Esophagus squamous epithelium (tissue), 5 donors: ENCODE data around the gene DDA1. TPM values are rescaled to one million over a fixed set of nuclear protein-coding genes. Genes with fewer than 3 reads are reported as not detected.

Experiments used
- DNase-seq: peaks from one replicate; lab custom pipeline; 2025; lab: John Stamatoyannopoulos, UW
- H3K27ac ChIP-seq, 4 donors: fragments of 200-600 bp; sonication (generic); one replicate each; pipeline ENCODE4 v1.5.1; 2016 to 2019; ENCODE audit warnings: mild to moderate bottlenecking in 1 of 4
- H3K27me3 ChIP-seq, 4 donors: fragments of 200-600 bp; sonication (generic); 1 replicate in 3 of 4; 2 replicates in 1 of 4; pipeline versions ENCODE4 v1.5.1 to v1.6.0; 2017 to 2021; ENCODE audit warnings: antibody characterized with exemption in 1 of 4
- H3K36me3 ChIP-seq, 3 donors: fragments of 200-600 bp; sonication (generic); one replicate each; pipeline ENCODE4 v1.5.1; 2016 to 2019
- H3K4me1 ChIP-seq, 3 donors: fragments of 200-600 bp; sonication (generic); one replicate each; pipeline ENCODE4 v1.5.1; 2017 to 2019
- H3K4me3 ChIP-seq, 4 donors: fragments of 200-600 bp; sonication (generic); 1 replicate in 3 of 4; 2 replicates in 1 of 4; pipeline ENCODE4 v1.5.1; 2016 to 2019; ENCODE audit warnings: mild to moderate bottlenecking in 2 of 4, moderate library complexity in 1 of 4
- H3K9me3 ChIP-seq, 3 donors: fragments of 200-600 bp; sonication (generic); one replicate each; pipeline ENCODE4 v1.5.1; 2016 to 2019
- POLR2A ChIP-seq, 4 donors: fragments of 450-650 bp; IDR thresholded peaks; one replicate each; pipeline ENCODE4 v1.6.1; 2017; ENCODE audit warnings: antibody characterized with exemption in 4 of 4, mild to moderate bottlenecking in 4 of 4, moderate library complexity in 3 of 4
- WGBS, 2 donors: methylation state at CpG; one replicate each; pipeline ENCODE4 v1.1.5; 2018; 5-methylcytosine and 5-hydroxymethylcytosine counted together
- intact Hi-C: fragments of 100-400 bp; cut with DNase I; formaldehyde crosslinking; loops from one replicate; pipeline ENCODE4 v1.15.0; 2022
- total RNA-seq, 4 donors: library from RNA; depleted of rRNA; stranded (reverse); fragments of >200 nt; gene quantifications; one replicate each; pipeline ENCODE4 v1.1.0, GENCODE V29; 2016
- TF ChIP-seq, protein P1 (sequence below), 6 experiments: fragments of 450-650 bp in 4 of 6; fragments of 200-600 bp in 2 of 6; sonication (generic) in 2 of 6; IDR thresholded peaks; one replicate each; pipeline ENCODE4 v1.5.1; 2016 to 2019; ENCODE audit warnings: antibody characterized with exemption in 6 of 6, mild to moderate bottlenecking in 4 of 6, moderate library complexity in 4 of 6
- donor health status: DM: yes; HTN: yes; CAD: no.

DDA1 gene
- total RNA-seq, 4 donors from 2014 or later: 16.4 to 29.0 (median 22.7) TPM

GRCh38 chr19:17332360-17332676 lies 23.0 kb downstream of the DDA1 start:
- Histone ChIP-seq H3K9me3 (no peaks in the 10 kb centered on the region), H3K27ac (no peak overlapping the region), H3K4me1 (peaks cover 45 to 72% (median 46%) of the 10 kb centered on the region in 3 donors), H3K27me3 (peaks cover 0 to 38% (median 2%) of the 10 kb centered on the region in 4 donors), H3K4me3 (no peak overlapping the region), H3K36me3 (peaks cover 0 to 23% (median 0%) of the 10 kb centered on the region in 3 donors)
- no peak for DNase-seq
- TF ChIP-seq POLR2A (IDR thresholded peaks at IDR 0.05): no peak
- TF ChIP-seq, protein P1, sequence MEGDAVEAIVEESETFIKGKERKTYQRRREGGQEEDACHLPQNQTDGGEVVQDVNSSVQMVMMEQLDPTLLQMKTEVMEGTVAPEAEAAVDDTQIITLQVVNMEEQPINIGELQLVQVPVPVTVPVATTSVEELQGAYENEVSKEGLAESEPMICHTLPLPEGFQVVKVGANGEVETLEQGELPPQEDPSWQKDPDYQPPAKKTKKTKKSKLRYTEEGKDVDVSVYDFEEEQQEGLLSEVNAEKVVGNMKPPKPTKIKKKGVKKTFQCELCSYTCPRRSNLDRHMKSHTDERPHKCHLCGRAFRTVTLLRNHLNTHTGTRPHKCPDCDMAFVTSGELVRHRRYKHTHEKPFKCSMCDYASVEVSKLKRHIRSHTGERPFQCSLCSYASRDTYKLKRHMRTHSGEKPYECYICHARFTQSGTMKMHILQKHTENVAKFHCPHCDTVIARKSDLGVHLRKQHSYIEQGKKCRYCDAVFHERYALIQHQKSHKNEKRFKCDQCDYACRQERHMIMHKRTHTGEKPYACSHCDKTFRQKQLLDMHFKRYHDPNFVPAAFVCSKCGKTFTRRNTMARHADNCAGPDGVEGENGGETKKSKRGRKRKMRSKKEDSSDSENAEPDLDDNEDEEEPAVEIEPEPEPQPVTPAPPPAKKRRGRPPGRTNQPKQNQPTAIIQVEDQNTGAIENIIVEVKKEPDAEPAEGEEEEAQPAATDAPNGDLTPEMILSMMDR (IDR thresholded peaks at IDR 0.05): no peak
- 88 to 100% methylated on average over 1 to 7 of the region's 8 CpGs for WGBS, 2 donors
- intact Hi-C loops: no loop called here

GRCh38 chr19:17332677-17333581 lies 23.6 kb downstream of the DDA1 start:
- H3K4me3 ChIP-seq: no peak overlapping the region
- intact Hi-C loops: no loop called here
- H3K27me3 ChIP-seq: peaks cover 0 to 38% (median 2%) of the 10 kb centered on the region in 4 donors
- TF ChIP-seq POLR2A (IDR thresholded peaks at IDR 0.05): no peak
- TF ChIP-seq, protein P1 (IDR thresholded peaks at IDR 0.05): no peak
- no peaks in the 10 kb centered on the region for H3K9me3 ChIP-seq
- peaks cover 47 to 72% (median 50%) of the 10 kb centered on the region in 3 donors for H3K4me1 ChIP-seq
- no peak for DNase-seq
- H3K27ac ChIP-seq: no peak overlapping the region
- WGBS, 2 donors: 95 to 98% methylated on average over 13 to 29 of the region's 45 CpGs
- H3K36me3 ChIP-seq: peaks cover 0 to 23% (median 0%) of the 10 kb centered on the region in 3 donors

DNA sequence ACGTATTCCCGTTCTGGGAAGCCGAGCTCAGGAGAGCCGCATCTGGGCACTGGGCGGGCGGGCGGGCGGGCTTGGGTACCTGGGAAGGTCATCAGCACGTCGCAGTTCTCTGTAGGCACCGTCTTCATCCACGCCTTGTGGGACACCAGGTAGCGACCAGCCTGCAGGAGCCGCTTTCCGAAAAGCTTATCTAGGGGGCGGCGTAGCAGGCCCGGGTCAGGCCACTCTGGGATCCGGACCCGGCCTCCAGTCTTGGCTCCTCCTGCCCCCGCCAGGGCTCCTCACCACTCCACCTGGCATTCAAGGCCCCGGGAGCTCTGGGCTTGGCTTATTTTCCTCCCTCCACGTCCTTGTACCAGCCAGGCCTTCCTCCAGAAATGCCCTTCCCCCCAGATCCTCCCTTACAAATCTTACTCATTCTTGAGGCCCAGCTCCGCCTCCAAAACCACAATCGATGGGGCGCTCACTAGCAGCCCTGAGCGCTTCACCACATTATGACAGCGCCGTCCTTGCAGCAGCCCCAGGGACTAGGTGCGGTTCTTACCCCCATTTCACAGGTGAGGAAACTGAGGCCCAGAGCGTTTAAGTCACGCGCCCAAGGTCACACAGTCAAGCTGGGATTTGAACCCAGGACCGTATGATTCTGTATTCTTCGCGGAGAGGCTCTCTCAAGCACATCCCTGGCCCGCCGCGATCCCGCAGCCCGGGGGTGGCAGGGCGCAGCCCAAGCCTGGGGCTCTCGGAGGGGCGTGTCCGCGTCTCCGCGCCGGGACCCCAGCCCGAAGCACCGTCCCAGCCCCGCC lies 24.4 kb downstream of the DDA1 start:
- no peaks in the 10 kb centered on the region for H3K9me3 ChIP-seq
- H3K36me3 ChIP-seq: peaks cover 0 to 23% (median 0%) of the 10 kb centered on the region in 3 donors
- intact Hi-C loops: no loop called here
- DNase-seq: no peak
- 43 to 48% methylated on average over 10 to 18 of the region's 52 CpGs for WGBS, 2 donors
- H3K4me1 ChIP-seq: peaks cover 47 to 72% (median 47%) of the 10 kb centered on the region in 3 donors
- H3K4me3 ChIP-seq: peak overlapping the region; percentile 51 to 92 (median 68)
- TF ChIP-seq, protein P1 (IDR thresholded peaks at IDR 0.05): no peak
- peak in 1 of 4 donors; percentile 33 for TF ChIP-seq POLR2A (IDR thresholded peaks at IDR 0.05)
- peak overlapping the region; percentile 80 to 98 (median 93) for H3K27ac ChIP-seq
- H3K27me3 ChIP-seq: peaks cover 0 to 32% (median 2%) of the 10 kb centered on the region in 4 donors

DNA sequence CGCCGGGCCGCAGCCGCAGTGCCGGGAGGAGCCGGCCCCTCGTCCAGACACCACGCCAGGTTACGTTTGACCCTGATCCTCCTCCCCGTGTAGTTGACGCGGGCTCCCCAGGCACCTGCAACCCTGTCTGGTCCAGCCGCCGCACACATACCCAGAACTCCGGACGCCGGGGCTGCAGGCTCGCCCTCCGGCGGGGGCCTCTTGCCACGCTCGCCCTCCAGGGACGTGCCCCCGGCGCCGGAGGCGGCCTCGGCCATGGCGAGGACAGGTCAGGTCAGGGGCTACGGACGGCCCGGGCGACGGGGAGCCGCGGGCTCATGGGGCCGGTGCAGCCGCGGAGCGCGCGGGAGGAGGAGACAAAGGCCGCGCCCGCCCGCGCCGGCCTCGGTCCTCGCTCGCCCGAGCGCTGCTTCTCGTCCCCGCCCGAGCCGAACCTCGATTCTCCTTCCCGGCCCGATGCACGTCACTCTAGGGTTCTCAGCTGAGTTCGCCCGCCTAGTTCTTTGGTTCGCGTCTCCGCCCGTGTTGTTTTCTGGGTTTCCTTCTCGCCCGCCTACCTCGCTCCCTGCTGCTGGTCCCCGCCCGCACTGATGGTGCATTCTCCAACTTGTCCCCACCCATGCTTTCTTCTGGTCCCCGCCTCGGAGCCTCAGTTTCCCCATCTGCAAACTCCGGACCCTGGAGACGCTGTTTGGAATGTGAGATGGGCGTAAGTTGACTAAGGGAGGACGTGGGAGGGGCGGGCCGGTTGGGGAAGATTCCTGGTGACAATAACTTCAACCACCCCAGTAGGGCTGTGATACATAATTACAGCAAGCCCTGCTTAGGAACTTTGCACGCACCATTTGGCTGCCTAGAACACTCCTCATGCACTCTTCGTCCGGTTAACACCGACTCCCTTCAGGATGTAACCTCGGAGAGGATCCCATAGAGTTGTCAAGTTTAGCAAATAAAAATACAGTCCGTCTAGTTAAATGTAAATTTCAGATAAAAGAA lies 25.3 kb downstream of the DDA1 start, which contains the start of gene ANO8:
Gene ANO8, minus strand, starts transcription at position 442 of the 996 bp plus-strand sequence. Its CDS starts 185 bp downstream, at position 257.
- no peaks in the 10 kb centered on the region for H3K9me3 ChIP-seq
- WGBS, 2 donors: 1 to 2% methylated on average over 22 to 34 of the region's 86 CpGs
- peaks cover 0 to 23% (median 0%) of the 10 kb centered on the region in 3 donors for H3K36me3 ChIP-seq
- TF ChIP-seq, protein P1 (IDR thresholded peaks at IDR 0.05): peak in 1 of 6 experiments; percentile 2
- peak in 2 of 4 donors; percentile 25 to 51 for TF ChIP-seq POLR2A (IDR thresholded peaks at IDR 0.05)
- H3K27ac ChIP-seq: peak within 1 kb of the TSS; percentile 80 to 98 (median 93)
- H3K4me3 ChIP-seq: peak within 1 kb of the TSS; percentile 51 to 92 (median 68)
- DNase-seq: peak; percentile 42
- intact Hi-C loops: no loop called here
- H3K27me3 ChIP-seq: peaks cover 0 to 23% (median 0%) of the 10 kb centered on the region in 4 donors
- peaks cover 38 to 66% (median 38%) of the 10 kb centered on the region in 3 donors for H3K4me1 ChIP-seq
